K562 (cell line): ENCODE data around the gene GPX6. TPM values are rescaled to one million over a fixed set of nuclear protein-coding genes. Genes with fewer than 3 reads are reported as not detected.
A peak's percentile ranks its signal among the peaks of the same experiment; 100 is the strongest.

Source experiments
- ATF3 ChIP-seq, 2 experiments: fragments of 450-650 bp in 1 of 2; sonication (generic) in 1 of 2; formaldehyde crosslinking in 1 of 2; IDR thresholded peaks in 1 of 2; conservative IDR thresholded peaks in 1 of 2; 2 replicates each; pipeline versions ENCODE4 v1.6.1 to v1.8.1; 2016 to 2023; ENCODE audit warnings: mild to moderate bottlenecking in 2 of 2, moderate library complexity in 2 of 2, inconsistent platforms in 1 of 2, missing genetic modification reagents in 1 of 2
- CBFA2T2 ChIP-seq: fragments of 450-650 bp; conservative IDR thresholded peaks from 2 replicates; pipeline ENCODE4 v1.6.1; 2017; ENCODE audit warnings: mild to moderate bottlenecking
- CBFA2T3 ChIP-seq: fragments of 450-650 bp; IDR thresholded peaks from 2 replicates; pipeline ENCODE4 v1.6.1; 2017
- FUS ChIP-seq: fragments of 200-400 bp; formaldehyde crosslinking; optimal IDR thresholded peaks from 2 replicates; pipeline ENCODE3; 2017; ENCODE audit warnings: low read depth, low read length
- KHSRP ChIP-seq: fragments of 450-650 bp; IDR thresholded peaks from 2 replicates; pipeline ENCODE4 v1.6.1; 2017
- MAZ ChIP-seq, 2 experiments: fragments of 450-650 bp in 1 of 2; sonication (generic) in 1 of 2; formaldehyde crosslinking; IDR thresholded peaks in 1 of 2; conservative IDR thresholded peaks in 1 of 2; 2 replicates each; pipeline versions ENCODE4 v1.4.0 to v1.5.0; 2020; ENCODE audit warnings: mild to moderate bottlenecking in 1 of 2, missing genetic modification reagents in 1 of 2
- MEF2D ChIP-seq: conservative IDR thresholded peaks from 2 replicates; pipeline ENCODE4 v1.6.1; 2016; ENCODE audit warnings: low read depth, missing genetic modification characterization, missing compliant biosample characterization
- MLLT1 ChIP-seq, 2 experiments: fragments of 450-650 bp; IDR thresholded peaks; 2 replicates each; pipeline ENCODE4 v1.6.1; 2016
- NR2F6 ChIP-seq: fragments of 450-650 bp; formaldehyde crosslinking; IDR thresholded peaks from 2 replicates; pipeline ENCODE4 v1.4.0; 2020; ENCODE audit warnings: mild to moderate bottlenecking
- POLR2A ChIP-seq: fragments of 450-650 bp; conservative IDR thresholded peaks from 2 replicates; pipeline ENCODE4 v1.6.1; 2016
- POLR3A ChIP-seq: IDR thresholded peaks from 2 replicates; pipeline ENCODE4 v1.6.1; 2011; ENCODE audit warnings: borderline replicate concordance, mild to moderate bottlenecking, moderate library complexity; ENCODE audit not compliant: insufficient read length, insufficient read depth; ENCODE audit errors: extremely low read depth
- RBM39 ChIP-seq: fragments of 200-400 bp; formaldehyde crosslinking; optimal IDR thresholded peaks from 2 replicates; pipeline ENCODE3; 2018; ENCODE audit warnings: low read depth, low read length
- REST ChIP-seq, 2 experiments: fragments of 450-650 bp; formaldehyde crosslinking in 1 of 2; IDR thresholded peaks; 2 replicates each; pipeline versions ENCODE4 v1.4.0 to v1.6.1; 2014 to 2020; ENCODE audit warnings: mild to moderate bottlenecking in 2 of 2, borderline replicate concordance in 1 of 2, low read depth in 1 of 2
- ZBTB8A ChIP-seq: fragments of 450-650 bp; IDR thresholded peaks from 2 replicates; pipeline ENCODE4 v1.6.1; 2018; ENCODE audit warnings: mild to moderate bottlenecking, moderate library complexity; ENCODE audit not compliant: partially characterized antibody
- ZEB2 ChIP-seq: fragments of 450-650 bp; IDR thresholded peaks from 2 replicates; pipeline ENCODE4 v1.6.1; 2016
- ZNF764 ChIP-seq: fragments of 250-450 bp; sonication (Bioruptor Pico); IDR thresholded peaks from 2 replicates; pipeline ENCODE4 v1.4.0; 2020; ENCODE audit warnings: low read depth, mild to moderate bottlenecking, moderate library complexity
- ZNF778 ChIP-seq: fragments of 450-650 bp; formaldehyde crosslinking; IDR thresholded peaks from 2 replicates; pipeline ENCODE4 v1.4.0; 2020; ENCODE audit warnings: mild to moderate bottlenecking, moderate library complexity
- polyA plus RNA-seq, 8 experiments: library from polyadenylated mRNA; depleted of rRNA in 4 of 8; stranded (reverse) in 5 of 8; unstranded in 3 of 8; fragments of >200 nt; fragmentation: Nextera tagmentation in 2 of 8; fragmentation: Illumina TruSeq in 1 of 8; extraction: Ambion mirVana in 2 of 8; extraction: Trizol in 1 of 8; gene quantifications; 2 replicates each; pipeline versions ENCODE4 v1.2.1 to v1.2.3, GENCODE V29; 2011 to 2014; ENCODE audit warnings: inconsistent platforms in 1 of 8, missing spikeins in 1 of 8
- total RNA-seq, 7 experiments: library from RNA; depleted of rRNA in 6 of 7; stranded (reverse); fragments of >200 nt in 6 of 7; fragmentation: Illumina TruSeq in 2 of 7; extraction: Trizol in 2 of 7; gene quantifications; 2 replicates each; pipeline versions ENCODE4 v1.2.1 to v1.2.3, GENCODE V29; 2011 to 2021; ENCODE audit warnings: low replicate concordance in 1 of 7

Gene GPX6
- total and polyA plus RNA-seq, 9 of the 15 experiments (the other 6 are each of a cell fraction or from before 2014, with no cell fraction given): not detected

GRCh38 chr6:28474441-28475219, 41.0 kb downstream of the GPX6 start (continued):
- TF ChIP-seq REST (IDR thresholded peaks at IDR 0.05; ENCODE audit: borderline replicate concordance): peak; percentile 20; the same call in 1 of the 2 replicates
- no peak for TF ChIP-seq REST (CRISPR knock-in tag; IDR thresholded peaks at IDR 0.05; ENCODE audit: low read depth)
- no peak for TF ChIP-seq CBFA2T2
- peak; percentile 43; the same call in 1 of the 2 replicates for TF ChIP-seq NR2F6 (CRISPR knock-in tag)
- TF ChIP-seq MEF2D (tag): 0 out of 2 replicates have a peak, but pooled peaks have one; percentile 24
- peak; percentile 14 for TF ChIP-seq FUS
- TF ChIP-seq ATF3 (IDR thresholded peaks at IDR 0.05): no peak
- TF ChIP-seq ATF3 (CRISPR knock-in tag; conservative IDR thresholded peaks at IDR 0.05): 0 out of 2 replicates have a peak, but pooled peaks have one; percentile 26
- TF ChIP-seq POLR3A: peak; percentile 100
- peak; percentile 36 for TF ChIP-seq RBM39
- no peak for TF ChIP-seq ZNF778 (CRISPR knock-in tag)
- peak in 1 of 2 experiments; percentile 19; a peak in 1 of 4 replicates for TF ChIP-seq MAZ (CRISPR knock-in tag; conservative IDR thresholded peaks at IDR 0.05 in 1 of 2, IDR thresholded peaks at IDR 0.05 in 1 of 2)
- TF ChIP-seq ZNF764 (CRISPR knock-in tag): peak; percentile 61; the same call in 1 of the 2 replicates
- no peak for TF ChIP-seq CBFA2T3
- TF ChIP-seq POLR2A: peak; percentile 59
- TF ChIP-seq ZBTB8A: peak; percentile 93
- 0 out of 4 replicates have a peak, but pooled peaks have one; percentile 13 to 43 for TF ChIP-seq MLLT1 (IDR thresholded peaks at IDR 0.05)
- TF ChIP-seq ZEB2: 0 out of 2 replicates have a peak, but pooled peaks have one; percentile 40
- 0 out of 2 replicates have a peak, but pooled peaks have one; percentile 11 for TF ChIP-seq KHSRP
